ENCODE measurements around the gene CUBN.

The CUBN gene

GRCh38 chr10:17109046-17109445 lies 20.6 kb downstream of the CUBN start:
- DNase-seq (ENCODE audit: low read depth in 3 of 3) = no peak

- DNase-seq (ENCODE audit: low read depth in 3 of 3) = no peak
These were observed 22.6 kb downstream of the CUBN start for GRCh38 chr10:17106991-17107390.

DNA sequence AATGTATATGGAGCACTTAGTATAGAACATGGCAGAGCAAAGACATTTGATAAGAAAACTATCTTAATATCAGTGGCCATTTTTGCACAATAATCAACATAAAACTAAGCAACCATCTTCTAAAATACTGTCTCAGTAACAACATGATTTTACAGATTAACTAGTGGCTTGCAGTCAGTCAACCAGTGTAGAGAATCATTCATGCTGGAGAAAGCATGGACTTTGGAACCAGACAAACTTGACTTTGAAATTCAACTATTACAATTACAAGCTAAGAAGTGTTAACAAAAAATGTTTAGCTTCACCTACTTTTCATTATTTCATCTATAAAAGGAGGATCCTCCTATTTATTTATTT lies 27.7 kb downstream of the CUBN start:
- DNase-seq (ENCODE audit: low read depth in 3 of 3) = no peak

DNA sequence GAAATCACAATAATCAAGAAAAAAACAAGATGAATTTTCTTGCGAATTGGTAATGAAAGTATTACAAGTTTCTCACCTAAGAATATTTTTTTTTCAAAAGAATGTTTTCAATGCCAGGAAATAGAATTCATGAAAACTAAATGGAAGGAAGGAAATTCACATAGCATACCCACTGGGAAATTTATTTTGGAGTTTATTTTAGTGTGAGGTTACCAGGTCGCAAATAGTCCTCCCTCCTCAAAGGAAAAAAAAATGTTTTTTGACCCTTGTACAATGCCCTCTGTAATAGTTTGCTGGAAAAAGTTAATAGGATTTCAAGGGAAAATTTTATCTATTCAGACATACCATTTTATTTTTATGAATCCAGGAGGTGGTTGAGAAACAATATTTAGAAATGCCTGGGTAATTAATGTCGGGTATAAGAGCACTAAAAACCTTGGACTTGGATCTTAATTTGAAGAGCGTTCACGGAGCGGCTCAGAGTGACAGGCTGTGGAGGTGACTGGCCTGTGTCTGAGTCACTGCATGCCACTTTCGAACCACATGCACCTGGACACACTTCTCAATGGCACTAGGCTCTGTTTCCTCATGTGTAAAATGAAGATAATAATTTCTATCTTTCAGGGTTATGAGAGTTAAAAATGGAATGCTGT lies 28.2 kb downstream of the CUBN start:
- no peak for DNase-seq (ENCODE audit: low read depth in 3 of 3)

DNA sequence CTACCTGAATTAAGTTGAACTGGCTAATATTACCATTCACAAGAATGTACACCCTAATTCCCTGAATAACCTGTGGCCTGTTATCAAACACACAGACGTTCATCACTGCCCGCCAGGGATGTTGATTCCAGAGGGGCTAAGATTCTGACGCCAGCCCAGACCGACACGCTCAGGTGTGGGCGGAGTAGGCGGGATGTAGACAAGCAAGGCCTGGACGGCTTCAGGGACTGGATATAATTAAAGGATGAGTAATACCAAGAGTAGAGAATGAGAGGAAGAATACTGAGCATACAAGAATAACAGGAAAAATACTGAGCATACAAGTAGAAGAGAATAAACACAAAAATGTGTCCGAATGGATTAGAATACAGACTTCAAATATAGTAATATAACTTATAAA lies 29.0 kb downstream of the CUBN start:
- no peak for DNase-seq (ENCODE audit: low read depth in 3 of 3)

DNA sequence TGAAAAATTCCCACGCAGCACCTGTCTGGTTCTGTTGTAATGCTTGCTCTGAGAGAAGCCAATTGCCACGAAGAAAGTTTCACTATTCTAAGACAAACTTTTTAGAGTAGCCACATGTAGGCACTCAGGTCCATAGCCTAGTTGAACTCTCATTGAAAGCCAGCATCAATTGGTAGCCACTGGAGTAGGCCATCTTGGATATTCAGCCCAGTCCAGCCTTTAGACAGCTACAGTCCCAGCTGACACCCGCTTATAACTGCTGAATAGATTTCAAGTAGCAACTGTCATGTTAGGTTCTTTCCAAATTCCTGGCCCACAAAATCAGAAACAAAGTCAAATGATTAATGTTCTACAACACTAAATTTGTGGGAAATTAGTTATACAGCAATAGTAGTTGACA lies 31.6 kb downstream of the CUBN start:
- no peak for DNase-seq (ENCODE audit: low read depth in 3 of 3)

DNA sequence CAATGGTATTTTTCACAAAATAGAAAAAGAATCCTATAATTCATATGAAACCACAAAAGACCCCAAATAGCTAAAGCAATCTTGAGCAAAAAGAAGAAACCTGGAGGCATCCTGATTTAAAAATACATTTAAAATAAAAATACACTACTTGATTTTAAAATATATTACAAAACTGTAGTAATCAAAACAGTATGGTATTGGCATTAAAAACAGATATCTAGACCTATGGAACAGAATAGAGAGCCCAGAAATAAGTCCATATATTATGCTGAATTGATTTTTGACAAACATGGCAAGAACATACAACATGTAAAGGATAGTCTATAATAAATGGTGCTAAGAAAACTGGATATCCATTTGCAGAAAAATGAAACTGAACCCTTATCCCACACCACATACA lies 34.8 kb downstream of the CUBN start:
- no peak for DNase-seq (ENCODE audit: low read depth in 3 of 3)

DNA sequence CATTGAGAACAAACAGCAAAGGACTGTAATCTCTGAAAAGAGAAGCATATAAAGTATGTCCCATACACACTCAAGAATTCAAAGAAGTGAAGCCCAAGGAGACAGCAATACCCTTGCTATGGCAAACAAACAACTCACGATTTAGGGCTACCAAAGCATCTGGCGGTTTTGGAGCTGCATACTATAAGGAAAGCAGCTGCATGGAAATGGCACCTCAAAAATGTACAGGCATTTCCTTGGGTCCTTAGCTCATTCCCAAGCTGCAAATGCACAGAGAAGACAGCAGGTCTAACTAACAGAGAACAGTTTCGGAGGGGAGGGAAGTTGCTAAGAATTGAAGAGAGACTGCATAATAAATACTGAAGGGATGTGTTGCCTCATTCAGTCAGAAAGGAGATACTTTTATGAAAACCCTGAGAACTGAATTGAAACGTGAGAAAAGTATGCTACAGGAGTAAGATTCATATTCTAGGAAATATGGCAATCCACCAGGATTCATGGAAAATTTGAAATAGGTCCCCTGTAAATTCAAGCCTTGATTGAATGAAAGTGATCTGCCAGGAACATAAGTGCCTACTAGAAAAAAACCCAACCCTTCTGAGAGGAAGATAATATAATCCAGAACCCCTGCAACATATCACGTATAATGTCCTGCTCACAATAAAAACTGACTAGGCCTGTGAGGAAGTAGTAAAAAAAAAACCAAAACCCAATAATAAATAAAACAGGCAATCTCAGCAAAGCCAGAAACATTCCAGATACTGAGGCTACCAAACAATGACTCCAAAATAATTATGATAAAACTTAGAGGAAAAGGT lies 36.4 kb downstream of the CUBN start:
- DNase-seq (ENCODE audit: low read depth in 3 of 3) = no peak

DNA sequence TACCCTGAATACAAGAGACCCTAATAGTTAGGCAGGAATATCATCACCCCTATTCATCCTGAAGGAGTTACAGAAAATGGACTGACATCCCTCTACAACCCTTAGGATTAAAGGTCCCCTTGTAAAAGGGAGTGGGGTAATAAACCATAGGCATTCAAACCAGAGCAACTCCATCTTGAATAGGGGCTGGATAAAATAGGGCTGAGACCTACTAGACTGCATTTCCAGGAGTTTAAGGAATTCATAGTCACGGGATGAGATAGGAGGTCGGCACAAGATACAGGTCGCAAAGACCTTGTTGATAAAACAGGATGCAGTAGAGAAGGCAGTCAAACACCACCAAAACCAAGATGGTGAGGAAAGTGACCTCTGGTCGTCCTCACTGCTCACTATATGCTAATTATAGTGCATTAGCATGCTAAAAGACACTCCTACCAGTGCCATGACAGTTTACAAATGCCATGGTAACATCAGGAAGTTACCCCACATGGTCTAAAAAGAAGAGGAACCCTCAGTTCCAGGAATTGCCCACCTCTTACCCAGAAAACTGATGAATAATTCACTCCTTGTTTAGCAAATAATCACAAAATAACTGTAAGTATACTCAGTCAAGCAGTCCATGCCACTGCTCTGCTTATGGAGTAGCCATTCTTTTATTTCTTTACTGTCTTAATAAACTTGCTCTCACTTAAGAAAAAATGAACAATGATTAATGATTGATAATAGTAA lies 37.2 kb downstream of the CUBN start:
- DNase-seq (ENCODE audit: low read depth in 3 of 3) = no peak

GRCh38 chr10:17088118-17088806 lies 41.3 kb downstream of the CUBN start:
- DNase-seq (ENCODE audit: low read depth in 3 of 3) = no peak

GRCh38 chr10:17086865-17087367 lies 42.7 kb downstream of the CUBN start:
- DNase-seq (ENCODE audit: low read depth in 3 of 3) = no peak

DNA sequence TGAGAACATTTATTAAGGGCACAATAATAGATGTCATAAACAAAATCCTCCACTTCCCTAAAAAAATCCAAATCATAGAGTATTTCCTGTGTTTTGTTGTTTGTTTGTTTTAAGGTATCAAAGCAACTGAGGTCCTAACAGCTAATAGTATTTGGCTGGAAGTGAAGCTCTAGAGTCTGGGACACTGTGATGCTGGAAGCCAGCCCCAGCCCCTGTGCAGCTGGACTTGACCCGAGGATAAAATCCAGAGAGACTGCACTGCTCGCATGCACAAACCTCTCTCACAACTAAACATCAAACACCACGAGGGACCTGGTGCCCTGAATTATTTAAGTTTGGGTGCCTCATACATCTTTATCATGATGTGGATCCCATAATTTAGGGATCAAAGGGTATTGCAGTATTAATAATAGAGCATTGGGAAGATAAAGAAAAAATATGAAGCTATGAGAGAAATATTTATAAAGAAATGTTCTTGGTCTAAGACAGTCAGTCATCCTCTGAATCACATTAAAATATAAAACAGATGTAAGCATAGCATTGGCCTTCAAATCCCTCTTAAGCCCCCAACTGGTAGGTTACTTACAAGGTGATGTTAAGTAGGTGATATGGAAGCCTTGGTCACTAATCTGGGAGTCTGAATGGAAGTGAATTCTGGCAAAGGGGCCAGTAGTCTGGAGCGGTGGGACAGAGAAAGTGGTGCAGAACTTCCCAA lies 44.4 kb downstream of the CUBN start:
- no peak for DNase-seq (ENCODE audit: low read depth in 3 of 3)

GRCh38 chr10:17084258-17084657 lies 45.4 kb downstream of the CUBN start:
- no peak for DNase-seq (ENCODE audit: low read depth in 3 of 3)

DNA sequence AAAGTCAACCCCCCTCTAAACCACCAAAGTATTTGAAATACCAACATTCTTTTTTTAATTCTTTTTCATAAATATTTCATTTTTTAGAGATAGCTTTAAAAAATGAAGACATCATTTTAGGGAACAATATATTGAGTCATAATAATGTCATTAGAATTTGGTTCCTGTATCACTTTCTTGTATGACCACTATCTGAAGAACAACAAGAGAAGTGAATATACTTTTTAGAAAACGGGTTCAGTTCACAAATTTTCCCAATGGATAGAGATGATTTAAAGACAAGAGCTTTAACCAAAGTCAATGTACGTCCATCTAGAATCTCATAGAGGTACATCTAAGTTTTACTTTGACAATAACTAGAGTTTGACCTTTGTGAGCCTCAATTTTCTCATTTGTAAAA lies 48.2 kb downstream of the CUBN start:
- DNase-seq (ENCODE audit: low read depth in 3 of 3) = no peak

DNA sequence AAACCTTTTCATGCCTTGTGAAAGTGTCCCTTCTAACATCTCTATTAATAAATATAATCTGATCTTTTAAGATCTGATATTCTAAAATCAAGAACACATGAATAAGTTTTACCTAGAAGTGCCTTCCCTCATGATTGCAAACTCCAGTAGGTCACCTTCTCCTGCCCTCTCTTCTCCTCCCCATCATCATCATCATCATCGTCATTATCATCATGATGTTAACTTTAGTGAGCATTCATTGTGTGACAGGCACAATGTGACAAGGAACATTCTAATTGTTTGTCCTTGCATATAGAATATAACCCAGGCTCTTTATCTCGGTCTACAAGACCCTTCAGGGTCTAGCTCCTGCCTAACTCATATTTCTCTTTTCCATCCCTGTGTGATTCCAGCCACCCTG lies 51.7 kb downstream of the CUBN start:
- no peak for DNase-seq (ENCODE audit: low read depth in 3 of 3)

DNA sequence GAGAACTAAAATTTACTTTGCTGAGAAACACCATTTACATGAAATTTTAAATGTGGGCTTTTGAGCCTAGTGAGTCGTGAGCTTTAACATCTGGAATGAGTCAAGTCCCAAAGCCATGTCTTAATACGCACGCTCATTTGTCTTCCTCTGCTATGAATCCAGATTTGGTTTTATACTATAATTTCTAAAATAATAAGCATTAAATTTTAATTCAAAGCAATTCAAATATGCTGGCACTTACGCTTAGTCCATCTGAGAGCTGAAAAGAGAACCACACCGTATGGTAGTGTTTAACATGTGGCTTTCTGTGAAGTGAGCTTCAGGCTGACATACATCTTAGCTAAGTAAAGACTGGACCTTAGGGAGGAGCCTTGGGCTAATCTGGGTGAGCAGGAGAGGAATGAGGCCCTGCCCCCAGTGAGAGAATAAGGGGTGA lies 52.2 kb downstream of the CUBN start:
- no peak for DNase-seq (ENCODE audit: low read depth in 3 of 3)

- DNase-seq (ENCODE audit: low read depth in 3 of 3) = no peak
These were observed 52.8 kb downstream of the CUBN start for GRCh38 chr10:17076626-17077345.

DNA sequence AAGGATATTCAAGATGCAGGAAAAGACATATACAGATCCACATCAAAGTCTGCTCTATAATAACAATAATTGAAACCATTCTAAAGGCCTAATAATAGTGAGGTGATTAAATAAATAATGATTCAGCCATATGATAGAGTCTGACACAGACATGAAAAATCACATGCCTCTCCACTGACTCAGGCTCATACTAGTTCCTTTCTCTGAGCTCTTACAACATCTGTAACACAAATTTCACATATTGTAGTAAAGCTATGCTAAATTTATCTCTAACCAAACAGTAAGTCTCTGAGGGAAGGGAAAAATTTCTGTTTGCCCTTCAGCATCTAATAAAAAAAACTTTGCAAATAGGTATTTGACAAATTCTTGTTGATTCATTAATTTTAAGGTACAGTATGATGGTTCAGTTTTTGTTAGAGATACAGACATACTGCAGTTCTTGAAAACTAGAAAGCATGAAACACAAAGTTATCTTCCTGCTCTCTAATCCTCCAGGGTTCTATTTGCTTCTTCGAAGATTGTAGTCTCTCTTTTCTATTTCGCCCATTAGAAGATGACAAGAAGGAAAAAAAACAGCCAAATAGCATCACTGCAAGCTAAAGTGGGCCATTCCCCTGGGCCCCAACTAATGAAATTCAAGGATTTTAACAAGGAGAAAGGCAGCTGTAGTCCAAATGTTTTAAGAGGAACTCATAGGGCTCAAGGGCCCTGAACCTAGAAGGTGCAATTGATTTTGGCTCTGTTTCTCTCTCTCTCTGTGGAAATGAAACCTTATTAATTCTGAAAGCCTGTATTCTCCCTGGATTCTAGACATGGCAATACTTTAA lies 53.9 kb downstream of the CUBN start:
- no peak for DNase-seq (ENCODE audit: low read depth in 3 of 3)

DNA sequence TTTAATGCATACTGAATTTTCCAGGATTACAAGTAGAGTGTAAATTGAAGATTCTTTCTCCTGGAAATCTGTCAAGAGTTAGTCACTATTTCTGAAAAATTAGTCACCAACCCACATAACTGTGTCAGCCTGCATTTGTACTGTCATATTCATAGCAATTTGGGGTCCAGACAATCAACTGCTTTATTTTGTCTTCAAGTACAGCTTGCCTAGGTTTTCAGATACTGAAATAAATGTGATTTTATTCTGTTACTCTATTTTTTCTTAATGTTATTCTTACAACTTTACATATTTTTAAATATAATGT lies 55.1 kb downstream of the CUBN start:
- DNase-seq (ENCODE audit: low read depth in 3 of 3) = no peak

Data from stimulated activated CD4-positive, alpha-beta T cell treated with anti-CD3 and anti-CD28 coated beads, TNF-alpha, amount 100 ng/mL, for 4 hours (primary cell).